Lung (tissue), 12 donors: ENCODE data around the gene NXNL1. TPM values are rescaled to one million over a fixed set of nuclear protein-coding genes. Genes with fewer than 3 reads are reported as not detected.
A peak's percentile ranks its signal among the peaks of the same experiment; 100 is the strongest.

Experiments used
- ATAC-seq: fragments of 200-7000 bp; cut with Tn5 transposase; one replicate; pipeline ENCODE4 v1.9.1; 2020; ENCODE audit warnings: moderate number of reproducible peaks; ENCODE audit not compliant: insufficient read depth, low FRiP score
- DNase-seq, 3 donors: peaks; one replicate each; pipeline ENCODE4 v3.0.0-alpha.2; 2013 to 2017
- H3K27ac ChIP-seq, 2 donors: one replicate each; pipeline ENCODE4 v1.5.1; 2013; ENCODE audit warnings: mild to moderate bottlenecking in 2 of 2, moderate library complexity in 2 of 2, control low read depth in 1 of 2, inconsistent platforms in 1 of 2, low read depth in 1 of 2, low read length in 1 of 2
- H3K27me3 ChIP-seq, 3 donors: one replicate each; pipeline ENCODE4 v1.5.1; 2013; ENCODE audit warnings: low read length in 2 of 3; ENCODE audit not compliant: control insufficient read depth in 3 of 3, insufficient read depth in 3 of 3
- H3K36me3 ChIP-seq, 4 donors: one replicate each; pipeline ENCODE4 v1.5.1; 2013; ENCODE audit warnings: low read length in 4 of 4, mild to moderate bottlenecking in 1 of 4, moderate library complexity in 1 of 4; ENCODE audit not compliant: control insufficient read depth in 4 of 4, insufficient read depth in 4 of 4
- H3K4me1 ChIP-seq, 5 donors: one replicate each; pipeline ENCODE4 v1.5.1; 2013; ENCODE audit warnings: low read length in 5 of 5, mild to moderate bottlenecking in 2 of 5, moderate library complexity in 1 of 5; ENCODE audit not compliant: control insufficient read depth in 5 of 5, insufficient read depth in 5 of 5
- H3K4me3 ChIP-seq: one replicate; pipeline ENCODE4 v1.5.1; 2013; ENCODE audit warnings: mild to moderate bottlenecking, control low read depth, moderate library complexity
- H3K9ac ChIP-seq, 2 donors: one replicate each; pipeline ENCODE4 v1.5.1; 2013; ENCODE audit warnings: low read length in 2 of 2, control low read depth in 1 of 2; ENCODE audit not compliant: insufficient read depth in 1 of 2
- H3K9me3 ChIP-seq, 4 donors: one replicate each; pipeline ENCODE4 v1.5.1; 2013; ENCODE audit warnings: low read length in 3 of 4, mild to moderate bottlenecking in 1 of 4, moderate library complexity in 1 of 4; ENCODE audit not compliant: control insufficient read depth in 4 of 4, insufficient read depth in 3 of 4
- CTCF ChIP-seq: IDR thresholded peaks from 2 replicates; pipeline ENCODE4 v1.5.1; 2012; ENCODE audit warnings: mild to moderate bottlenecking; ENCODE audit errors: control extremely low read depth, extremely low read depth
- WGBS, 2 donors: extraction: QIAGEN DNeasy Blood & Tissue Kit; methylation state at CpG; one replicate each; pipeline ENCODE4 v1.1.7; 2013; 5-methylcytosine and 5-hydroxymethylcytosine counted together
- polyA plus RNA-seq, 2 donors: library from polyadenylated mRNA; stranded (reverse); fragments of 200-250 nt; gene quantifications; one replicate each; pipeline ENCODE4 v1.2.1, GENCODE V29; 2013
- total RNA-seq, 2 donors: library from RNA; depleted of rRNA in 1 of 2; stranded (reverse); fragments of >200 nt in 1 of 2; gene quantifications; one replicate each; pipeline ENCODE4 v1.2.1, GENCODE V29; 2014 to 2021
- donor health status: control.
- donor health status: control.
- donor health status: Bipolar disorder and iron deficiency.
- donor health status: healthy.
- donor health status: DM: yes; HTN: yes; CAD: no.

The NXNL1 gene
- total and polyA plus RNA-seq, 4 donors: not detected

- no peak overlapping the region for H3K27ac ChIP-seq
- TF ChIP-seq CTCF: no peak
- ATAC-seq: no peak
- no peaks in the 10 kb centered on the region for H3K9me3 ChIP-seq
- peaks cover 0 to 11% (median 5%) of the 10 kb centered on the region in 5 donors for H3K4me1 ChIP-seq
- no peak overlapping the region for H3K4me3 ChIP-seq
- H3K9ac ChIP-seq: no peak overlapping the region
- WGBS, 2 donors: 86 to 88% methylated on average over 41 of the region's 41 CpGs
- DNase-seq: no peak
- no peaks in the 10 kb centered on the region for H3K27me3 ChIP-seq
- H3K36me3 ChIP-seq: peaks cover 0 to 14% (median 7%) of the 10 kb centered on the region in 4 donors
Observed at GRCh38 chr19:17497149-17497798, 36.5 kb upstream of the NXNL1 start.

- Histone ChIP-seq H3K27me3 (no peaks in the 10 kb centered on the region), H3K4me3 (no peak overlapping the region), H3K27ac (no peak overlapping the region), H3K9ac (no peak overlapping the region), H3K36me3 (peaks cover 0 to 14% (median 7%) of the 10 kb centered on the region in 4 donors), H3K4me1 (peaks cover 0 to 11% (median 5%) of the 10 kb centered on the region in 5 donors), H3K9me3 (no peaks in the 10 kb centered on the region)
- peak; percentile 67 for ATAC-seq
- peak; percentile 40 to 67 (median 49) for DNase-seq
- 26 to 29% methylated on average over 14 of the region's 14 CpGs for WGBS, 2 donors
- peak; percentile 80 for TF ChIP-seq CTCF
Observed at GRCh38 chr19:17496337-17496997, 35.7 kb upstream of the NXNL1 start.

- no peak for TF ChIP-seq CTCF
- WGBS, 2 donors: 63 to 67% methylated on average over 9 of the region's 9 CpGs
- Histone ChIP-seq H3K36me3 (peaks cover 0 to 12% (median 7%) of the 10 kb centered on the region in 4 donors), H3K4me3 (no peak overlapping the region), H3K27ac (no peak overlapping the region), H3K9me3 (no peaks in the 10 kb centered on the region), H3K9ac (no peak overlapping the region), H3K4me1 (peaks cover 0 to 11% (median 5%) of the 10 kb centered on the region in 5 donors), H3K27me3 (no peaks in the 10 kb centered on the region)
- no peak for DNase-seq
- ATAC-seq: no peak
Observed at GRCh38 chr19:17495639-17496296, 35.0 kb upstream of the NXNL1 start.
